Central memory CD8-positive, alpha-beta T cell (primary cell): ENCODE data around the gene CCDC201.

Experiments
- ATAC-seq: fragments of 150-1000 bp; cut with Tn5 transposase; replicated peaks from 2 replicates; pipeline ENCODE4 v1.10.0; 2022; ENCODE audit warnings: mild to moderate bottlenecking, moderate FRiP score, moderate number of reproducible peaks; ENCODE audit not compliant: poor library complexity, severe bottlenecking; ENCODE audit errors: extremely low read depth
- DNase-seq, 2 donors: peaks; one replicate each; pipeline ENCODE4 v3.0.0; 2021; ENCODE audit warnings: low spot score in 2 of 2
- H3K27ac Mint-ChIP-seq: one replicate; pipeline ENCODE4 v1.8.0; 2022; ENCODE audit warnings: low read depth, mild to moderate bottlenecking, moderate library complexity, mixed read lengths
- H3K27me3 Mint-ChIP-seq: one replicate; pipeline ENCODE4 v1.8.0; 2022; ENCODE audit warnings: mixed read lengths
- H3K36me3 Mint-ChIP-seq: one replicate; pipeline ENCODE4 v1.8.0; 2022; ENCODE audit warnings: mild to moderate bottlenecking, moderate library complexity, mixed read lengths; ENCODE audit not compliant: insufficient read depth
- H3K4me1 Mint-ChIP-seq: one replicate; pipeline ENCODE4 v1.8.0; 2022; ENCODE audit warnings: mixed read lengths
- H3K4me3 Mint-ChIP-seq: one replicate; pipeline ENCODE4 v1.8.0; 2022; ENCODE audit warnings: mild to moderate bottlenecking, moderate library complexity, mixed read lengths
- H3K9me3 Mint-ChIP-seq: one replicate; pipeline ENCODE4 v1.8.0; 2022; ENCODE audit warnings: mixed read lengths

CCDC201 gene

GRCh38 chr7:45911311-45911710, 38.4 kb upstream of the CCDC201 start:
- peaks cover 38% of the 10 kb centered on the region for H3K27me3 Mint-ChIP-seq
- H3K9me3 Mint-ChIP-seq: no peaks in the 10 kb centered on the region
- H3K36me3 Mint-ChIP-seq: peaks cover 7% of the 10 kb centered on the region
- no peaks in the 10 kb centered on the region for H3K4me1 Mint-ChIP-seq
- ATAC-seq (no peak), DNase-seq (no peak)
- H3K4me3 Mint-ChIP-seq: no peak overlapping the region
- no peak overlapping the region for H3K27ac Mint-ChIP-seq

- H3K27ac Mint-ChIP-seq: no peak overlapping the region
- no peak for ATAC-seq
- no peaks in the 10 kb centered on the region for H3K4me1 Mint-ChIP-seq
- DNase-seq: no peak
- H3K9me3 Mint-ChIP-seq: no peaks in the 10 kb centered on the region
- H3K4me3 Mint-ChIP-seq: no peak overlapping the region
- H3K36me3 Mint-ChIP-seq: peaks cover 4% of the 10 kb centered on the region
- H3K27me3 Mint-ChIP-seq: peaks cover 33% of the 10 kb centered on the region
These were observed 38.0 kb upstream of the CCDC201 start for GRCh38 chr7:45910855-45911254.

GRCh38 chr7:45909561-45909960, 36.7 kb upstream of the CCDC201 start:
- H3K4me1 Mint-ChIP-seq: no peaks in the 10 kb centered on the region

GRCh38 chr7:45902820-45903219, 29.9 kb upstream of the CCDC201 start:
- H3K27me3 Mint-ChIP-seq: peaks cover 27% of the 10 kb centered on the region
- DNase-seq (no peak), ATAC-seq (no peak)
- no peaks in the 10 kb centered on the region for H3K36me3 Mint-ChIP-seq
- H3K27ac Mint-ChIP-seq: no peak overlapping the region
- no peak overlapping the region for H3K4me3 Mint-ChIP-seq
- no peaks in the 10 kb centered on the region for H3K9me3 Mint-ChIP-seq
- H3K4me1 Mint-ChIP-seq: no peaks in the 10 kb centered on the region

More at GRCh38 chr7:45909561-45909960, 36.7 kb upstream of the CCDC201 start:
- Mint-ChIP-seq H3K4me3 (no peak overlapping the region), H3K27me3 (peaks cover 28% of the 10 kb centered on the region), H3K9me3 (no peaks in the 10 kb centered on the region), H3K27ac (no peak overlapping the region), H3K36me3 (peaks cover 2% of the 10 kb centered on the region)
- no peak for ATAC-seq
- DNase-seq: no peak

- Mint-ChIP-seq H3K27me3 (peaks cover 33% of the 10 kb centered on the region), H3K4me3 (no peak overlapping the region), H3K9me3 (no peaks in the 10 kb centered on the region), H3K4me1 (no peaks in the 10 kb centered on the region), H3K36me3 (no peaks in the 10 kb centered on the region), H3K27ac (no peak overlapping the region)
- DNase-seq: no peak
- ATAC-seq: no peak
These were observed 28.7 kb upstream of the CCDC201 start for GRCh38 chr7:45901566-45901965.

GRCh38 chr7:45898222-45898621, 25.3 kb upstream of the CCDC201 start:
- ATAC-seq (no peak), DNase-seq (no peak)
- Mint-ChIP-seq H3K4me1 (no peaks in the 10 kb centered on the region), H3K4me3 (no peak overlapping the region), H3K36me3 (no peaks in the 10 kb centered on the region), H3K27me3 (peaks cover 67% of the 10 kb centered on the region), H3K9me3 (no peaks in the 10 kb centered on the region), H3K27ac (no peak overlapping the region)

GRCh38 chr7:45897042-45897690, 24.3 kb upstream of the CCDC201 start:
- H3K36me3 Mint-ChIP-seq: no peaks in the 10 kb centered on the region
- no peak overlapping the region for H3K4me3 Mint-ChIP-seq
- H3K4me1 Mint-ChIP-seq: no peaks in the 10 kb centered on the region
- no peak for DNase-seq
- no peak overlapping the region for H3K27ac Mint-ChIP-seq
- H3K27me3 Mint-ChIP-seq: peaks cover 67% of the 10 kb centered on the region
- ATAC-seq: no peak
- no peaks in the 10 kb centered on the region for H3K9me3 Mint-ChIP-seq

GRCh38 chr7:45894665-45895062, 21.8 kb upstream of the CCDC201 start:
- H3K4me3 Mint-ChIP-seq: no peak overlapping the region
- peaks cover 79% of the 10 kb centered on the region for H3K27me3 Mint-ChIP-seq
- no peaks in the 10 kb centered on the region for H3K9me3 Mint-ChIP-seq
- no peak overlapping the region for H3K27ac Mint-ChIP-seq
- H3K4me1 Mint-ChIP-seq: no peaks in the 10 kb centered on the region
- H3K36me3 Mint-ChIP-seq: no peaks in the 10 kb centered on the region
- DNase-seq (no peak), ATAC-seq (no peak)

GRCh38 chr7:45893996-45894664, 21.2 kb upstream of the CCDC201 start:
- Mint-ChIP-seq H3K4me1 (no peaks in the 10 kb centered on the region), H3K4me3 (no peak overlapping the region), H3K27ac (no peak overlapping the region), H3K27me3 (peaks cover 85% of the 10 kb centered on the region), H3K9me3 (no peaks in the 10 kb centered on the region), H3K36me3 (no peaks in the 10 kb centered on the region)
- ATAC-seq: no peak
- no peak for DNase-seq

- Mint-ChIP-seq H3K4me3 (no peak overlapping the region), H3K27ac (no peak overlapping the region), H3K9me3 (no peaks in the 10 kb centered on the region), H3K4me1 (no peaks in the 10 kb centered on the region), H3K27me3 (peaks cover 90% of the 10 kb centered on the region), H3K36me3 (no peaks in the 10 kb centered on the region)
- ATAC-seq (no peak), DNase-seq (no peak)
These were observed 20.6 kb upstream of the CCDC201 start for GRCh38 chr7:45893374-45893995.

- H3K4me1 Mint-ChIP-seq: no peaks in the 10 kb centered on the region
- no peak overlapping the region for H3K4me3 Mint-ChIP-seq
- H3K27me3 Mint-ChIP-seq: peaks cover 82% of the 10 kb centered on the region
- H3K27ac Mint-ChIP-seq: no peak overlapping the region
- H3K36me3 Mint-ChIP-seq: no peaks in the 10 kb centered on the region
- no peak for DNase-seq
- no peak for ATAC-seq
- H3K9me3 Mint-ChIP-seq: no peaks in the 10 kb centered on the region
These were observed 19.6 kb upstream of the CCDC201 start for GRCh38 chr7:45892407-45893035.

- no peak overlapping the region for H3K4me3 Mint-ChIP-seq
- H3K27me3 Mint-ChIP-seq: peaks cover 89% of the 10 kb centered on the region
- ATAC-seq: no peak
- H3K36me3 Mint-ChIP-seq: no peaks in the 10 kb centered on the region
- H3K27ac Mint-ChIP-seq: no peak overlapping the region
- no peak for DNase-seq
- H3K9me3 Mint-ChIP-seq: no peaks in the 10 kb centered on the region
- no peaks in the 10 kb centered on the region for H3K4me1 Mint-ChIP-seq
These were observed 18.9 kb upstream of the CCDC201 start for GRCh38 chr7:45891462-45892402.
